ENCODE data around the gene CLEC18A. TPM values are rescaled to one million over a fixed set of nuclear protein-coding genes. Genes with fewer than 3 reads are reported as not detected.
"Not testable (repeated sequence)": the region's sequence is repeated elsewhere in the genome, so short reads cannot be mapped to it uniquely, and the experiment has no call there.

Gene CLEC18A
- total and polyA plus RNA-seq, 8 donors, result 0.28 to 5.5 (median 0.68) TPM

DNA sequence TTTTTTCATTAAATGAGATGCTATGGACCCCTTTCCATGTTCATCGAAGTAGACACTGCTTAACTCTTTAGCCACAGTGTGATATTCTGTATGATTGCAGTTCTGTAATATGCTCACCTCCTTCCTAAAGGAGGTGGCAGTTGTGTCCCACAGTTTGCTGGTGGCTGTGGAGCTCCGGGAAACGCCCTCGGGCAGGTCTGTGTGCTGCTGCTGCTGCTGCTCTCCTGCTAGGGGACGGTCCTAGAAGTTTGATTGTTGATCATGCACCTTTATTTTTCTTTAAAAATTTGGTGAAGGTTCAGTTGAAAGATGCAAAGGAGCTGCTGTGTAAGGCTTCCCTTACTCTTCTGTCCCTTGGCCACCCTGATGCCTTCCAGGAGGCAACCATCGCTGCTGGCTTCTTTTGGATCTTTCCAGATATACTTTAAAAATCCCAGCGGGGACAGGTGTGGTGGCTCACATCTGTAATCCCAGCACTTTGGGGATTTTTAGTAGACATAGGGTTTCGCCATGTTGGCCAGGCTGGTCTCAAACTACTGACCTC is 8.4 kb upstream of the CLEC18A start:
- no peaks in the 10 kb centered on the region for H3K27me3 ChIP-seq
- DNase-seq, result no peak
- H3K36me3 ChIP-seq, result peaks cover 0 to 34% (median 21%) of the 10 kb centered on the region in 3 donors
- ATAC-seq, result no peak
- no peaks in the 10 kb centered on the region for H3K9me3 ChIP-seq
- H3K27ac ChIP-seq, result no peak overlapping the region
- FAIRE-seq, result no peak
- no peak overlapping the region for H3K4me3 ChIP-seq
- H3K4me1 ChIP-seq, result no peaks in the 10 kb centered on the region
- TF ChIP-seq, protein P1, sequence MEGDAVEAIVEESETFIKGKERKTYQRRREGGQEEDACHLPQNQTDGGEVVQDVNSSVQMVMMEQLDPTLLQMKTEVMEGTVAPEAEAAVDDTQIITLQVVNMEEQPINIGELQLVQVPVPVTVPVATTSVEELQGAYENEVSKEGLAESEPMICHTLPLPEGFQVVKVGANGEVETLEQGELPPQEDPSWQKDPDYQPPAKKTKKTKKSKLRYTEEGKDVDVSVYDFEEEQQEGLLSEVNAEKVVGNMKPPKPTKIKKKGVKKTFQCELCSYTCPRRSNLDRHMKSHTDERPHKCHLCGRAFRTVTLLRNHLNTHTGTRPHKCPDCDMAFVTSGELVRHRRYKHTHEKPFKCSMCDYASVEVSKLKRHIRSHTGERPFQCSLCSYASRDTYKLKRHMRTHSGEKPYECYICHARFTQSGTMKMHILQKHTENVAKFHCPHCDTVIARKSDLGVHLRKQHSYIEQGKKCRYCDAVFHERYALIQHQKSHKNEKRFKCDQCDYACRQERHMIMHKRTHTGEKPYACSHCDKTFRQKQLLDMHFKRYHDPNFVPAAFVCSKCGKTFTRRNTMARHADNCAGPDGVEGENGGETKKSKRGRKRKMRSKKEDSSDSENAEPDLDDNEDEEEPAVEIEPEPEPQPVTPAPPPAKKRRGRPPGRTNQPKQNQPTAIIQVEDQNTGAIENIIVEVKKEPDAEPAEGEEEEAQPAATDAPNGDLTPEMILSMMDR (IDR thresholded peaks at IDR 0.05), result no peak
- intact Hi-C loops (cut with DNase I), result no loop called here
- WGBS, 2 donors, result 89 to 90% methylated on average over 8 of the region's 8 CpGs

DNA sequence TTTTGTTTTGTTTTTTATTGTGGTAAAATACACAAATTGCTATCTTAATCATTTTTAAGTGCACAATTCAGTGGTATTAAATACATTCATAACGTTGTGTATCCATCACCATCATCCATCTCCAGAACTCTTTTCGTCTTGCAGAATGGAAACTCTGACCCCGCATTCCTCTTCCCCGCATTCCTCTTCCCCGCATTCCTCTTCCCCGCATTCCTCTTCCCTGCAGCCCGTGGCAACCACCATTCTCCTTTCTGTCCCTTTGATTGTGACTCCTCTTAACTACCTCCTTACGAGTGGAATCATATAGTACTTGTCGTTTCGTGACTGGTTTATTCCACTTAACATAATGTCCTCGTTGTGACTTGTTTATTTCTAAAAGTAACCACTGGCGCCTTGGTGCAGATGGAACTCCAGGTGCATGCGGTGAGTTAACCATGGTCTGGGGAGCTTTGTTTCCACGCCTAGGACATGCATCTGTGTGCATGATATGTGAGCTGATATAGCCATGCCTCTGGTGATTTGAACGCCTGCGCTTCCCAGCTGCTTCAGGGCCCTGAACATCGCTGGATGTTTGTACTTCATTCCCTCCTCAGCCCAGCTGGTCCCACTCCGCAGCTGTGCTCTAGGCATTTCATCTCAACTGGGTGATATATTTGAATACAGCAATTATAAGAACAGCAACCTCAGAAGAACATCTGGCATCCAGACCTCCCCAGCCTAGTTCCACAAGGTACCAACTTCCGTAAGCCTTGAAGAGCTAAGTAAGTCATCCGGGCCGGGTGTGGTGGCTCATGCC is 7.7 kb upstream of the CLEC18A start:
- ATAC-seq, result not testable (repeated sequence)
- H3K36me3 ChIP-seq, result peaks cover 0 to 28% (median 15%) of the 10 kb centered on the region in 3 donors
- 86 to 91% methylated on average over 15 to 16 of the region's 21 CpGs for WGBS, 2 donors

DNA sequence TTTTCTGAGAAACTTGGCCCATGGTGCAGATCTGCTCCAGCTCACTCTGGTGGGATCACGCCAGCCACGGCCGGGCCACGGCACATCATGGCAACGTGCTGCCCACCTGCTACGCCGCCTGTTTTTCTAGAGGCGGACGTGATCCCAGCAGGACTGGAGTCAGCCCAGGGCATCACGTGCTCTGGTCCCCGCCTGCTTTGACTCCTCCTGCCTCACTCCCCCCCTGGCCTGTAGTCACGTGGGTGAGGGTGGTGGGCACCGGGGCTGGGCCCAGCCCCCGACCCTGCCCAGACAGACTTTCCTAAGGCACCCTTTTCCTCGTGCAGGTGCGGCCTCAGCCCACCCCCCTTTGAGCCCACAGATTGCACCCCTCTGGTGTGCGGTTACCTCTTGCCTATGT is 723 bp upstream of the CLEC18A start:
- H3K36me3 ChIP-seq; H3K27me3 ChIP-seq; H3K9me3 ChIP-seq; FAIRE-seq; intact Hi-C loops (cut with DNase I); H3K4me3 ChIP-seq; DNase-seq; H3K27ac ChIP-seq; H3K4me1 ChIP-seq: not testable (repeated sequence)
- peak in 1 of 4 donors; percentile 16 for ATAC-seq
- no CpG with 5 or more reads among the region's 17 CpGs for WGBS, 2 donors

More for the DNA sequence above, 7.7 kb upstream of the CLEC18A start:
- intact Hi-C loops (cut with DNase I); H3K4me3 ChIP-seq; H3K27ac ChIP-seq; H3K4me1 ChIP-seq; H3K27me3 ChIP-seq; H3K9me3 ChIP-seq; DNase-seq; FAIRE-seq: not testable (repeated sequence)

DNA sequence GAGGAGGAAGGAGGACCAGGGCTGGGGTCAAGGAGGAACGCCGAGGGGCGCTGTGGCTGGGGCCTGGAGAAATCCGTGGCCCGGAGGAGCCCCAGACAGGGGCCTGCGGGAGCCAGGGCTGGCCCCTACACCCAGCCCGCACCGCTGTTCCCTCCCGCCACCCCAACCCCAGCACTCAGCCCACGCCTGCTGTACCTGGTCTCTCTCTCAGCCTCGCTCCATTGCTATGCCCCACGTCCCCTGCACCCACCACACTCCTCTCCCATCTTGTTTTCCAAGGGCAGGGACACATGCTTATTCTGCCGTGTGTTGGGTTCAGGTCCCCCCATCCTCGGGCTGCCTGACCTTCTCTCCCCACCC is 518 bp downstream of the CLEC18A start:
- H3K9me3 ChIP-seq; DNase-seq; H3K27ac ChIP-seq; H3K4me3 ChIP-seq; intact Hi-C loops (cut with DNase I); ATAC-seq; H3K27me3 ChIP-seq; FAIRE-seq; H3K36me3 ChIP-seq; H3K4me1 ChIP-seq: not testable (repeated sequence)
- WGBS, 2 donors, result no CpG with 5 or more reads among the region's 14 CpGs

DNA sequence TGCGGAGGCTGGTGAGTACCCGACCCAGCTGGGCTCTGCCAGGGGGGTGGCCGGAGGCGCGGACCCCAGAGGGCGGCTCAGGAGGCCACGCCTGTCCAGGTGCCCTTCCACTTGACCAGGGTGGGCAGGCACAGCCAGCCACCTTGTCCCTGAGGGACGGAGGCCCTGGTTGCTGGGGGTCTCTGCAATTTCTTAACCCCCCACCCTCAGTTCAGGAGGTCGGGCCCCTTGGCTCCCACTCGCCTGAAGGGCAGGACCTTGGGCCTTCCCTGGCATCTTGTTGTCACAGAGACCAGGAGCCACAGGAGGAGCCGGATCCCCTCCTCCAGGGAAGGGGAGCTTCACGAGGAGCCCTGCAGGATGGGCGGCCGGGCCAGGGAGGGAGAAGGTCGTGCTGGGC is 982 bp downstream of the CLEC18A start:
- ATAC-seq; H3K36me3 ChIP-seq; H3K9me3 ChIP-seq; intact Hi-C loops (cut with DNase I); H3K27me3 ChIP-seq; H3K4me3 ChIP-seq; DNase-seq; FAIRE-seq; H3K4me1 ChIP-seq; H3K27ac ChIP-seq: not testable (repeated sequence)
- 81 to 96% methylated on average over 3 to 8 of the region's 15 CpGs for WGBS, 2 donors

DNA sequence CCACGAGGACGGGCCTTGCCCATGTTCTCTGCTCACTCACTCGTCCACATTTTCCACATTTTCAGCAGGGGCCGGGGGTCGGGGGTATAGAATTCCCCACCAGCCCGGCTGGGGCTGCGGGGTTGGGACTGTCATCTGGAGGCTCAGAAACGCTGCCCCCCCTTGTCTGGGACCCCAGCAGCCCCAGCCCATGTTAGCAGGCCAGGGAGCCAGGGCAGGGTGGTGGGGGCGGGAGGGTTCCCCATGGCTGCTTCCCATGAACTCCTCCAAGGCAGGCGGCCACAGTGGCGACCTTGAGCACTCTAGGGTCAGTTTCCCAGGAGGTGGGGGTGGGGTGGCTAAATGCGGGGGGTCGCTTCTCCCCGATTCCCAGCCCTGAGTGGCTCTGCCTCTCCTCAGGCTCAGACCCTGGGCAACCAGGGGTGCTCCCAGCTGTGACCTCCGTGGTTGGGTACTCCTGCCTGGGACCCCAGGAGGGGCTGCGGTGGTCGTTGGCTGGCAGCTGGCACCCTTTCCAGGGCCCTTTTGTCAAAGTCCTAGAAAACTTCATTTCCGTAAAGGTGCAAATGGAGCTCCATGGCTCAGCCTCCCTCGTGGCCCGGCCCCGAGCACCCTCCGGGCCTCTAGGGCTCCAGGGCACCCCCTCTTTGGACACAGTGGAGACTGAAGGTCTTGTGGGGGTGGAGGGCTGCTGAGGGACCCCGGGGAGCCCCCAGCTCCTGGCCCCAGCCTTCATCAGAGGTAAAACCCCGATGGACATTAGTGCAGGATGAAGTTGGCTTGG is 1.6 kb downstream of the CLEC18A start:
- DNase-seq; H3K4me3 ChIP-seq; FAIRE-seq; ATAC-seq; H3K4me1 ChIP-seq; H3K27me3 ChIP-seq; H3K27ac ChIP-seq; H3K36me3 ChIP-seq; H3K9me3 ChIP-seq; intact Hi-C loops (cut with DNase I): not testable (repeated sequence)
- 66 to 76% methylated on average over 15 to 18 of the region's 24 CpGs for WGBS, 2 donors

DNA sequence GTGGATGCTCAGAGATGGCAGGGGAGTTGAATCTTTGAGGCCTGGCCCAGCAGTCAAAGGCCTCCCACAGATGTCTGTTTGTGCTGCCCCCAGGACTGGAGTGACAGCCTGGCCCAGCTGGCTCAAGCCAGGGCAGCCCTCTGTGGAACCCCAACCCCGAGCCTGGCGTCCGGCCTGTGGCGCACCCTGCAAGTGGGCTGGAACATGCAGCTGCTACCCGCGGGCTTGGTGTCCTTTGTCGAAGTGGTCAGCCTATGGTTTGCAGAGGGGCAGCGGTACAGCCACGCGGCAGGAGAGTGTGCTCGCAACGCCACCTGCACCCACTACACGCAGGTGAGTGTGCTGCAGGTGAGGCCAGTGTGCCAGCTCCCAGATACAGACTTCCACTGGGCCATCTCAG is 3.1 kb downstream of the CLEC18A start:
- DNase-seq; H3K4me1 ChIP-seq; intact Hi-C loops (cut with DNase I); H3K36me3 ChIP-seq; H3K9me3 ChIP-seq; ATAC-seq; FAIRE-seq; H3K27ac ChIP-seq; H3K4me3 ChIP-seq; H3K27me3 ChIP-seq: not testable (repeated sequence)
- WGBS, 2 donors, result 94 to 96% methylated on average over 13 of the region's 13 CpGs

DNA sequence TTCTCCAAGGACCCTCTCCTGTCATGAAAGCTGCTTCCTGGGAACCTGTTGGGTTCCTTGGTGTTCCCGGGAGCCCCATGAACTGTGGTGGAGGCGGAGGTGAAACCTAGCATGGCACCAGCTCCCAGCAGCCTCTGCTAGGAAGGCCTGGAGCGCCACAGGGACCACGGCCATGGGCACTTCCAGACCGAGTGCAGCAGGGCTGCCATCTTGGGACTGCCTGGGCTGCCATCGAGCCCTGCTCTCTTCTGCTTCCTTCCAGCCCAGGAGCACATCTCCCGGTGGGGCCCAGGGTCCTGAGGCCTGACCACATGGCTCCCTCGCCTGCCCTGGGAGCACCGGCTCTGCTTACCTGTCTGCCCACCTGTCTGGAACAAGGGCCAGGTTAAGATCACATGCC is 12.2 kb downstream of the CLEC18A start:
- intact Hi-C loops (cut with DNase I); ATAC-seq; H3K36me3 ChIP-seq; H3K27ac ChIP-seq; H3K4me1 ChIP-seq; H3K27me3 ChIP-seq; H3K9me3 ChIP-seq; H3K4me3 ChIP-seq; FAIRE-seq: not testable (repeated sequence)
- peak in 1 of 6 donors; percentile 58 for DNase-seq
- WGBS, 2 donors, result 97 to 100% methylated on average over 1 to 7 of the region's 9 CpGs

DNA sequence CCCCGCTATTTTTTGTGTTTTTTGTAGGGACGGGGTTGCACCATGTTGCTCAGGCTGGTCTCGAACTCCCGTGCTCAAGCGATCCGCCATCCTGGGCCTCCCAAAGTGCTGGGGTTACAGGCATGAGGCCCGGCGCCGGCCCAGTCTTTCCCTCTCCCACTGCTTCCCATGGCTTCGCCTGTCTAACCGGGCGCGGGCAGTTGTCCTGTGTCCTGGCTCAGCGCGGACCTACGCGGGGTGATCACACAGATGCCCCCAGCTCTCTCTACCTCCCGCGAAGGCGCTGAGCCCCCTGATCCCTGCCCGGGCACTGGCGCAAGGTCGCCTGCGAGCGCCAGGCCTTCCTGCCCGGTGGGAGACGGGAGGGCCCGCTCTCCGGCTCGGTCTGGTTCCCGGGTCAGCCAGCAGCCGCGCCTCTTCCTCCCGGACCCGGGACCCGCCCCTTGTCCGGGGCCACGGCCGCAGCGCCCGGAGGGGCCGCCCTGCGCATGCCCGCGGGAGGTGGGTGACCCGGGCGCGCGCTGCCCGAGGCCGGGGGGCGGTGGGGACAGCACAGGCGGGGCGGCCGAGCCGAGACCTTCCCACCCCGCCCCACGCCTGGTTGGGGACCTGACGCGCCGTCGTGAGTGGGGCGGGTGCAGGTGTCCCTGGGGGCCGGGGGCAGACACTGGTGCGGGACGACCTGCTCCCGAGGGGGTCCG is 14.0 kb downstream of the CLEC18A start:
- H3K27me3 ChIP-seq; intact Hi-C loops (cut with DNase I); H3K4me1 ChIP-seq; FAIRE-seq; H3K9me3 ChIP-seq; H3K36me3 ChIP-seq: not testable (repeated sequence)
- peak; percentile 86 to 97 (median 94) for ATAC-seq
- WGBS, 2 donors, result 15 to 46% methylated on average over 5 to 55 of the region's 68 CpGs
- DNase-seq, result peak in 5 of 6 donors; percentile 16 to 88 (median 65)
- Histone ChIP-seq H3K27ac (peak overlapping the region in 2 of 4 donors; percentile 55 to 69), H3K4me3 (peak overlapping the region in 3 of 4 donors; percentile 34 to 63 (median 50))

DNA sequence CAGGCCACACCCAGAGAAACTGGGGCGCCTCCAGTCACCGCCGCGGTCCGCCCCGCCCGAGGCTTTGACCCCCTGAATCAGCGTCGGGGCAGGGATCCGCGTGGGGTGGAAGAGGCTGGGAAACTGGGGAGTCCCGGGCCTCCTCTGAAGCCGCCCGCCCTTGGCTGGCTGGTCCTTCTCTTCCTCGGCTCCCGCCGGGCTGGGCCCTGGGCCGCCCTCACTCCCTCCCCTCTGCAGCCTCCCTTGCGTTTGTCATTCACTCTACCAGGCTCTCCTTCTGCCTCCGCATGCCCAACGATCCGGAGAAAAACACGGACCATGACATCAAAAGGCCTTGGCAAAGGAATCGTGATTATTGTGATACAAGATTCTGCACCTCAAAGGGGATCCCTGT is 14.5 kb downstream of the CLEC18A start:
- H3K27me3 ChIP-seq; DNase-seq; intact Hi-C loops (cut with DNase I); FAIRE-seq; H3K9me3 ChIP-seq; H3K4me1 ChIP-seq; H3K36me3 ChIP-seq: not testable (repeated sequence)
- peak overlapping the region in 1 of 4 donors; percentile 69 for H3K27ac ChIP-seq
- peak; percentile 47 to 76 (median 64) for ATAC-seq
- H3K4me3 ChIP-seq, result peak overlapping the region in 3 of 4 donors; percentile 34 to 63 (median 50)
- 8 to 17% methylated on average over 2 to 5 of the region's 24 CpGs for WGBS, 2 donors
